H1 (cell line): ENCODE data around the gene WDR27. TPM values are rescaled to one million over a fixed set of nuclear protein-coding genes. Genes with fewer than 3 reads are reported as not detected.

ENCODE experiments used
- SUZ12 ChIP-seq: fragments of 200-600 bp; sonication (generic); IDR thresholded peaks from 2 replicates; pipeline ENCODE4 v1.6.1; 2012; ENCODE audit warnings: mild to moderate bottlenecking, inconsistent platforms, low read length, moderate library complexity, mixed read lengths
- USF2 ChIP-seq: IDR thresholded peaks from 2 replicates; pipeline ENCODE4 v1.6.1; 2011; ENCODE audit warnings: low read length, improper control_type of control experiment
- polyA plus RNA-seq, 7 experiments: library from polyadenylated mRNA; depleted of rRNA in 3 of 7; stranded (reverse) in 5 of 7; unstranded in 2 of 7; fragments of >200 nt in 5 of 7; fragments of 200-250 nt in 2 of 7; gene quantifications; 1 replicate in 5 of 7; 2 replicates in 1 of 7; 4 replicates in 1 of 7; pipeline versions ENCODE4 v1.2.1 to v1.2.3, GENCODE V29; 2011 to 2013; ENCODE audit warnings: missing spikeins in 2 of 7, mixed read lengths in 2 of 7
- total RNA-seq: library from RNA; stranded (reverse); fragmentation: NEBNext Ultra II Directional; extraction: Animal tissue kit (Norgen Biotek cat#: 25700); gene quantifications from 2 replicates; pipeline ENCODE4 v1.2.1, GENCODE V29; 2021

The WDR27 gene
- total and polyA plus RNA-seq, 2 of the 8 experiments (the other 6 are each of a cell fraction or from before 2014, with no cell fraction given), result 53.6 to 68.6 TPM

GRCh38 chr6:169416249-169416648 lies 285.6 kb downstream of the WDR27 start (continued):
- TF ChIP-seq USF2 (no peak), SUZ12 (no peak)
